GM23338 (cell line): ENCODE measurements around the gene PTPRC. TPM values are rescaled to one million over a fixed set of nuclear protein-coding genes. Genes with fewer than 3 reads are reported as not detected.

Source experiments
- ATAC-seq: fragments of 200-7000 bp; cut with Tn5 transposase; 3 replicates; pipeline ENCODE4 v1.9.1; 2020
- DNase-seq: peaks from one replicate; pipeline ENCODE4 v3.0.0-alpha.2; 2015; ENCODE audit warnings: low spot score
- H2AFZ ChIP-seq: fragments of 200-600 bp; sonication (generic); 2 replicates; pipeline ENCODE4 v1.8.0; 2016; ENCODE audit warnings: antibody characterized with exemption, mild to moderate bottlenecking, moderate library complexity
- H3F3A ChIP-seq: fragments of 200-600 bp; sonication (generic); replicated peaks from 2 replicates; pipeline ENCODE4 v1.8.0; 2017; ENCODE audit warnings: antibody characterized with exemption, mixed run types, low read depth
- H3K27ac ChIP-seq: fragments of 200-600 bp; sonication (generic); 2 replicates; pipeline ENCODE4 v1.6.1; 2016; ENCODE audit warnings: low read depth
- H3K27me3 ChIP-seq: fragments of 200-600 bp; sonication (generic); 2 replicates; pipeline ENCODE4 v1.8.0; 2016; ENCODE audit warnings: mild to moderate bottlenecking, mixed run types, moderate library complexity; ENCODE audit not compliant: insufficient read depth
- H3K36me3 ChIP-seq: fragments of 200-600 bp; sonication (generic); 2 replicates; pipeline ENCODE4 v1.8.0; 2016; ENCODE audit warnings: mild to moderate bottlenecking; ENCODE audit not compliant: insufficient read depth
- H3K4me1 ChIP-seq: fragments of 200-600 bp; sonication (generic); 2 replicates; pipeline ENCODE4 v1.8.0; 2016; ENCODE audit warnings: mild to moderate bottlenecking, moderate library complexity; ENCODE audit not compliant: insufficient read depth
- H3K4me2 ChIP-seq: fragments of 200-600 bp; sonication (generic); 2 replicates; pipeline ENCODE4 v1.7.1; 2017; ENCODE audit warnings: mixed run types
- H3K4me3 ChIP-seq: fragments of 200-600 bp; sonication (generic); 2 replicates; pipeline ENCODE4 v1.6.1; 2016; ENCODE audit warnings: mixed run types
- H3K79me2 ChIP-seq: fragments of 200-600 bp; sonication (generic); replicated peaks from 2 replicates; pipeline ENCODE4 v1.8.0; 2017; ENCODE audit warnings: mild to moderate bottlenecking; ENCODE audit not compliant: insufficient read depth
- H3K9me2 ChIP-seq: fragments of 200-600 bp; sonication (generic); 2 replicates; pipeline ENCODE4 v1.8.0; 2017; ENCODE audit not compliant: insufficient read depth
- H4K20me1 ChIP-seq: fragments of 200-600 bp; sonication (generic); replicated peaks from 2 replicates; pipeline ENCODE4 v1.8.0; 2017; ENCODE audit warnings: mild to moderate bottlenecking; ENCODE audit not compliant: insufficient read depth
- H3K27ac Mint-ChIP-seq: 2 replicates; pipeline ENCODE4 v1.8.0; 2020; ENCODE audit warnings: inconsistent platforms, mild to moderate bottlenecking, moderate library complexity, mixed read lengths
- H3K27me3 Mint-ChIP-seq: 3 replicates; pipeline ENCODE4 v1.8.0; 2022; ENCODE audit warnings: low read depth, mild to moderate bottlenecking, moderate library complexity, mixed read lengths, inconsistent platforms; ENCODE audit not compliant: insufficient read depth, poor library complexity
- H3K36me3 Mint-ChIP-seq: 3 replicates; pipeline ENCODE4 v1.8.0; 2021; ENCODE audit warnings: low read depth, mild to moderate bottlenecking, inconsistent platforms, moderate library complexity, mixed read lengths
- H3K4me1 Mint-ChIP-seq: 3 replicates; pipeline ENCODE4 v1.8.0; 2020; ENCODE audit warnings: mild to moderate bottlenecking, inconsistent platforms, mixed read lengths
- H3K4me3 Mint-ChIP-seq: 3 replicates; pipeline ENCODE4 v1.8.0; 2021; ENCODE audit warnings: moderate library complexity, mild to moderate bottlenecking, inconsistent platforms, mixed read lengths
- H3K9me3 Mint-ChIP-seq: 3 replicates; pipeline ENCODE4 v1.8.0; 2020; ENCODE audit warnings: moderate library complexity, mild to moderate bottlenecking, inconsistent platforms, mixed read lengths
- JUNB ChIP-seq: IDR thresholded peaks from one replicate; pipeline ENCODE4 v1.6.1; 2016; ENCODE audit warnings: antibody characterized with exemption; ENCODE audit not compliant: unreplicated experiment
- ZNF114 ChIP-seq: fragments of 250-450 bp; sonication (Bioruptor Pico); IDR thresholded peaks from 2 replicates; pipeline ENCODE4 v1.5.0; 2020; ENCODE audit warnings: mild to moderate bottlenecking, moderate library complexity
- polyA plus RNA-seq: library from polyadenylated mRNA; unstranded; fragments of >200 nt; fragmentation: Nextera tagmentation; extraction: Ambion mirVana; gene quantifications from 2 replicates; pipeline ENCODE4 v1.2.1, GENCODE V29; 2016
- total RNA-seq: library from RNA; depleted of rRNA; stranded (reverse); fragments of >200 nt; shearing (Covaris generic); gene quantifications from 2 replicates; pipeline ENCODE4 v1.2.3, GENCODE V29; 2014
- TF ChIP-seq, protein P1 (sequence below): IDR thresholded peaks from 2 replicates; pipeline ENCODE4 v1.6.1; 2016; ENCODE audit warnings: antibody characterized with exemption
- TF ChIP-seq, protein P2 (sequence below): fragments of 250-450 bp; sonication (Bioruptor Pico); IDR thresholded peaks from 2 replicates; pipeline ENCODE4 v1.5.0; 2020; ENCODE audit warnings: mild to moderate bottlenecking, moderate library complexity

Gene PTPRC
- total and polyA plus RNA-seq, 2 experiments from 2014 or later = 0.10 to 0.52 TPM

- TF ChIP-seq, protein P1, sequence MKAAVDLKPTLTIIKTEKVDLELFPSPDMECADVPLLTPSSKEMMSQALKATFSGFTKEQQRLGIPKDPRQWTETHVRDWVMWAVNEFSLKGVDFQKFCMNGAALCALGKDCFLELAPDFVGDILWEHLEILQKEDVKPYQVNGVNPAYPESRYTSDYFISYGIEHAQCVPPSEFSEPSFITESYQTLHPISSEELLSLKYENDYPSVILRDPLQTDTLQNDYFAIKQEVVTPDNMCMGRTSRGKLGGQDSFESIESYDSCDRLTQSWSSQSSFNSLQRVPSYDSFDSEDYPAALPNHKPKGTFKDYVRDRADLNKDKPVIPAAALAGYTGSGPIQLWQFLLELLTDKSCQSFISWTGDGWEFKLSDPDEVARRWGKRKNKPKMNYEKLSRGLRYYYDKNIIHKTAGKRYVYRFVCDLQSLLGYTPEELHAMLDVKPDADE = no peak
- TF ChIP-seq, protein P2, sequence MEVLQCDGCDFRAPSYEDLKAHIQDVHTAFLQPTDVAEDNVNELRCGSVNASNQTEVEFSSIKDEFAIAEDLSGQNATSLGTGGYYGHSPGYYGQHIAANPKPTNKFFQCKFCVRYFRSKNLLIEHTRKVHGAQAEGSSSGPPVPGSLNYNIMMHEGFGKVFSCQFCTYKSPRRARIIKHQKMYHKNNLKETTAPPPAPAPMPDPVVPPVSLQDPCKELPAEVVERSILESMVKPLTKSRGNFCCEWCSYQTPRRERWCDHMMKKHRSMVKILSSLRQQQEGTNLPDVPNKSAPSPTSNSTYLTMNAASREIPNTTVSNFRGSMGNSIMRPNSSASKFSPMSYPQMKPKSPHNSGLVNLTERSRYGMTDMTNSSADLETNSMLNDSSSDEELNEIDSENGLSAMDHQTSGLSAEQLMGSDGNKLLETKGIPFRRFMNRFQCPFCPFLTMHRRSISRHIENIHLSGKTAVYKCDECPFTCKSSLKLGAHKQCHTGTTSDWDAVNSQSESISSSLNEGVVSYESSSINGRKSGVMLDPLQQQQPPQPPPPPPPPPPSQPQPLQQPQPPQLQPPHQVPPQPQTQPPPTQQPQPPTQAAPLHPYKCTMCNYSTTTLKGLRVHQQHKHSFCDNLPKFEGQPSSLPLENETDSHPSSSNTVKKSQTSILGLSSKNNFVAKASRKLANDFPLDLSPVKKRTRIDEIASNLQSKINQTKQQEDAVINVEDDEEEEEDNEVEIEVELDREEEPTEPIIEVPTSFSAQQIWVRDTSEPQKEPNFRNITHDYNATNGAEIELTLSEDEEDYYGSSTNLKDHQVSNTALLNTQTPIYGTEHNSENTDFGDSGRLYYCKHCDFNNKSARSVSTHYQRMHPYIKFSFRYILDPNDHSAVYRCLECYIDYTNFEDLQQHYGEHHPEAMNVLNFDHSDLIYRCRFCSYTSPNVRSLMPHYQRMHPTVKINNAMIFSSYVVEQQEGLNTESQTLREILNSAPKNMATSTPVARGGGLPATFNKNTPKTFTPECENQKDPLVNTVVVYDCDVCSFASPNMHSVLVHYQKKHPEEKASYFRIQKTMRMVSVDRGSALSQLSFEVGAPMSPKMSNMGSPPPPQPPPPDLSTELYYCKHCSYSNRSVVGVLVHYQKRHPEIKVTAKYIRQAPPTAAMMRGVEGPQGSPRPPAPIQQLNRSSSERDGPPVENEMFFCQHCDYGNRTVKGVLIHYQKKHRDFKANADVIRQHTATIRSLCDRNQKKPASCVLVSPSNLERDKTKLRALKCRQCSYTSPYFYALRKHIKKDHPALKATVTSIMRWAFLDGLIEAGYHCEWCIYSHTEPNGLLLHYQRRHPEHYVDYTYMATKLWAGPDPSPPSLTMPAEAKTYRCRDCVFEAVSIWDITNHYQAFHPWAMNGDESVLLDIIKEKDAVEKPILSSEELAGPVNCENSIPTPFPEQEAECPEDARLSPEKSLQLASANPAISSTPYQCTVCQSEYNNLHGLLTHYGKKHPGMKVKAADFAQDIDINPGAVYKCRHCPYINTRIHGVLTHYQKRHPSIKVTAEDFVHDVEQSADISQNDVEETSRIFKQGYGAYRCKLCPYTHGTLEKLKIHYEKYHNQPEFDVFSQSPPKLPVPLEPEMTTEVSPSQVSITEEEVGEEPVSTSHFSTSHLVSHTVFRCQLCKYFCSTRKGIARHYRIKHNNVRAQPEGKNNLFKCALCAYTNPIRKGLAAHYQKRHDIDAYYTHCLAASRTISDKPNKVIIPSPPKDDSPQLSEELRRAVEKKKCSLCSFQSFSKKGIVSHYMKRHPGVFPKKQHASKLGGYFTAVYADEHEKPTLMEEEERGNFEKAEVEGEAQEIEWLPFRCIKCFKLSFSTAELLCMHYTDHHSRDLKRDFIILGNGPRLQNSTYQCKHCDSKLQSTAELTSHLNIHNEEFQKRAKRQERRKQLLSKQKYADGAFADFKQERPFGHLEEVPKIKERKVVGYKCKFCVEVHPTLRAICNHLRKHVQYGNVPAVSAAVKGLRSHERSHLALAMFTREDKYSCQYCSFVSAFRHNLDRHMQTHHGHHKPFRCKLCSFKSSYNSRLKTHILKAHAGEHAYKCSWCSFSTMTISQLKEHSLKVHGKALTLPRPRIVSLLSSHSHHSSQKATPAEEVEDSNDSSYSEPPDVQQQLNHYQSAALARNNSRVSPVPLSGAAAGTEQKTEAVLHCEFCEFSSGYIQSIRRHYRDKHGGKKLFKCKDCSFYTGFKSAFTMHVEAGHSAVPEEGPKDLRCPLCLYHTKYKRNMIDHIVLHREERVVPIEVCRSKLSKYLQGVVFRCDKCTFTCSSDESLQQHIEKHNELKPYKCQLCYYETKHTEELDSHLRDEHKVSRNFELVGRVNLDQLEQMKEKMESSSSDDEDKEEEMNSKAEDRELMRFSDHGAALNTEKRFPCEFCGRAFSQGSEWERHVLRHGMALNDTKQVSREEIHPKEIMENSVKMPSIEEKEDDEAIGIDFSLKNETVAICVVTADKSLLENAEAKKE (CRISPR knock-in tag) = no peak
Measured at GRCh38 chr1:198747127-198747526, 108.3 kb downstream of the PTPRC start (continued).

- no peaks in the 10 kb centered on the region for H3K79me2 ChIP-seq
- no peaks in the 10 kb centered on the region for H3K36me3 ChIP-seq
- H3K4me2 ChIP-seq = no peak overlapping the region
- no peaks in the 10 kb centered on the region for H3K9me2 ChIP-seq
- DNase-seq (no peak), ATAC-seq (no peak)
- H3K27ac Mint-ChIP-seq = no peak overlapping the region
- H4K20me1 ChIP-seq = no peaks in the 10 kb centered on the region
- H3K36me3 Mint-ChIP-seq = no peaks in the 10 kb centered on the region
- H3K4me1 ChIP-seq = no peaks in the 10 kb centered on the region; the same call in 1 of the 2 replicates
- H3F3A ChIP-seq = no peaks in the 10 kb centered on the region
- no peaks in the 10 kb centered on the region for H3K9me3 Mint-ChIP-seq
- H3K27ac ChIP-seq = no peak overlapping the region
- no peaks in the 10 kb centered on the region for H3K27me3 Mint-ChIP-seq
- peaks cover 4% of the 10 kb centered on the region; the same call in 2 of the 3 replicates for H3K4me1 Mint-ChIP-seq
- no peak overlapping the region for H3K4me3 ChIP-seq
- no peak overlapping the region for H2AFZ ChIP-seq
- no peak overlapping the region for H3K4me3 Mint-ChIP-seq
- no peaks in the 10 kb centered on the region for H3K27me3 ChIP-seq
- TF ChIP-seq, protein P2 (CRISPR knock-in tag) = no peak
- no peak for TF ChIP-seq ZNF114 (CRISPR knock-in tag)
- TF ChIP-seq, protein P1 = no peak
- TF ChIP-seq JUNB = no peak
Measured at GRCh38 chr1:198749279-198749678, 110.4 kb downstream of the PTPRC start.
